ENCODE measurements around the gene MYCBP.

GRCh38 chr1:38834937-38835827, 38.0 kb downstream of the MYCBP start:
- TF ChIP-seq CTCF (conservative IDR thresholded peaks at IDR 0.05; ENCODE audit: low read depth, low read length): peak; percentile 86
- TF ChIP-seq EZH2 (IDR thresholded peaks at IDR 0.05; ENCODE audit: borderline replicate concordance, low read depth, low read length, poor library complexity, severe bottlenecking): no peak
